Measurements from ENCODE around the gene PCNX1. TPM values are rescaled to one million over a fixed set of nuclear protein-coding genes. Genes with fewer than 3 reads are reported as not detected.
"Not testable (repeated sequence)": the region's sequence is repeated elsewhere in the genome, so short reads cannot be mapped to it uniquely, and the experiment has no call there.

The PCNX1 gene
- total and polyA plus RNA-seq, 2 donors: 16.0 to 127 TPM

DNA sequence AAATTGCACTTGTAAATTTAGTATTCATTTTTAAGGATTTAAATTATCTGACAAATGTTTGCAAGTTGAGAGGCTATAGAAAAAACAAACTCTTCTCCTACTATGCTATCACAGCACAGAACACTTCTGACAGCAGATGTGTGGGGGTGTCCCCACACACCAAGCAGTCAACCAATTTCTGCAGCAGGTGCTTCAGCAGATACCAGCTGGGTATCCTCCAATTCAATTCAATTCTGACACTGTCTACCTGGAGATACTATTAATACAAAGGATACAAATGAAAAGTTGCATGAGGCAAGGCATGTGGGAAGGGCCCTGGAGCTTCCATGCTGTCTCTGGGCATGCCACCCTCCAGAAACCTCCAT is 35.1 kb downstream of the PCNX1 start:
- H3K27ac ChIP-seq (ENCODE audit: low read depth): no peak overlapping the region
- no peaks in the 10 kb centered on the region for H3K4me1 ChIP-seq (ENCODE audit: insufficient read depth)
- no peak for DNase-seq (ENCODE audit: extremely low spot score)
- H3K36me3 ChIP-seq (ENCODE audit: insufficient read depth): no peaks in the 10 kb centered on the region
- no peak overlapping the region for H3K4me3 ChIP-seq (ENCODE audit: low read depth, low read length)

DNA sequence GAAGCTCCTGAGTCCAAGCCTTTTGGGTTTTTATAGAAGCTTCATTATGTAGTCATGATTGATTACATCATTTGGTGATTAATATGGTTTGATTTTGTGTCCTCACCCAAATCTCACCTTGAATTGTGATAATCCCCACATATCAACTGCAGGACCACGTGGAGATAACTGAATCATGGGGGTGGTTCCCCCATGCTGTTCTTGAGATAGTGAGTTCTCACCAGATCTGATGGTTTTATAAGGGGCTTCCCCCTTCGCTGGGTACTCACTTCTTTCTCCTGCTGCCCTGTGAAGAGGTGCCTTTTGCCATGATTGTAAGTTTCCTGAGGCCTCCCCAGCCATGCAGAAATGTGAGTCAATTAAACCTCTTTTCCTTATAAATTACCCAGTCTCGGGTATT is 35.5 kb downstream of the PCNX1 start:
- H3K4me1 ChIP-seq (ENCODE audit: insufficient read depth); H3K27ac ChIP-seq (ENCODE audit: low read depth); DNase-seq (ENCODE audit: extremely low spot score); H3K36me3 ChIP-seq (ENCODE audit: insufficient read depth); H3K4me3 ChIP-seq (ENCODE audit: low read depth, low read length): not testable (repeated sequence)
- 95% methylated on average over 3 of the region's 3 CpGs for WGBS

- Histone ChIP-seq H3K36me3 (ENCODE audit: insufficient read depth) (no peaks in the 10 kb centered on the region), H3K4me3 (ENCODE audit: low read depth, low read length) (no peak overlapping the region), H3K27ac (ENCODE audit: low read depth) (no peak overlapping the region), H3K4me1 (ENCODE audit: insufficient read depth) (no peaks in the 10 kb centered on the region)
- WGBS: 98% methylated on average over 1 of the region's 1 CpG
- DNase-seq (ENCODE audit: extremely low spot score): no peak
Measured at GRCh38 chr14:70943838-70944237, 36.6 kb downstream of the PCNX1 start.

GRCh38 chr14:70947739-70948138 is 40.5 kb downstream of the PCNX1 start:
- WGBS: 99% methylated on average over 8 of the region's 8 CpGs
- Histone ChIP-seq H3K4me1 (ENCODE audit: insufficient read depth) (no peaks in the 10 kb centered on the region), H3K36me3 (ENCODE audit: insufficient read depth) (no peaks in the 10 kb centered on the region), H3K4me3 (ENCODE audit: low read depth, low read length) (no peak overlapping the region), H3K27ac (ENCODE audit: low read depth) (no peak overlapping the region)
- DNase-seq (ENCODE audit: extremely low spot score): no peak

DNA sequence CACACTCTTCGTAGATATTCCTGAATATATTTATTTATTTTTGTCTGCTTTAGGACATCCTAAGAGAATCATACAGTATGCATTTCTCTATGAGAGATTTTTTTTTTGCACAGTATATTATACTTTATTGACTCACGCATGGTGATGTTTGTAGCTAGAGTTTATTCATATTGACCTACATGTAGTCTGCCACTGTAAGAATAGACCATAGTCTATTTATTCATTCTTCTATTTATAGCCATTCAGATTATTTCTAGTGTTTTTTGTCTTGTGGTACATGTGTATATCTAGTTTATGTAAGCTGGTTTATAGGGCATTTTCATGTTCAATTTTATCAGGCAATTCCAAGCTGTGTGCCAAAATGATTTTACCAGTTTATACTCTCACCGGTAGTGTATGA is 45.2 kb downstream of the PCNX1 start:
- DNase-seq (ENCODE audit: extremely low spot score): no peak
- H3K36me3 ChIP-seq (ENCODE audit: insufficient read depth): peaks cover 2% of the 10 kb centered on the region
- no peak overlapping the region for H3K27ac ChIP-seq (ENCODE audit: low read depth)
- H3K4me1 ChIP-seq (ENCODE audit: insufficient read depth): no peaks in the 10 kb centered on the region
- H3K4me3 ChIP-seq (ENCODE audit: low read depth, low read length): no peak overlapping the region
- WGBS: 83% methylated on average over 3 of the region's 3 CpGs

GRCh38 chr14:70954068-70954467 is 46.8 kb downstream of the PCNX1 start:
- no peak for DNase-seq (ENCODE audit: extremely low spot score)
- Histone ChIP-seq H3K4me3 (ENCODE audit: low read depth, low read length) (no peak overlapping the region), H3K36me3 (ENCODE audit: insufficient read depth) (peaks cover 2% of the 10 kb centered on the region), H3K4me1 (ENCODE audit: insufficient read depth) (no peaks in the 10 kb centered on the region), H3K27ac (ENCODE audit: low read depth) (no peak overlapping the region)
- 91% methylated on average over 1 of the region's 1 CpG for WGBS

GRCh38 chr14:70955543-70956480 is 48.6 kb downstream of the PCNX1 start:
- DNase-seq (ENCODE audit: extremely low spot score): no peak
- no peaks in the 10 kb centered on the region for H3K4me1 ChIP-seq (ENCODE audit: insufficient read depth)
- no peak overlapping the region for H3K4me3 ChIP-seq (ENCODE audit: low read depth, low read length)
- WGBS: 88% methylated on average over 5 of the region's 5 CpGs
- H3K36me3 ChIP-seq (ENCODE audit: insufficient read depth): peaks cover 2% of the 10 kb centered on the region
- no peak overlapping the region for H3K27ac ChIP-seq (ENCODE audit: low read depth)

- no peak for DNase-seq (ENCODE audit: extremely low spot score)
- no peaks in the 10 kb centered on the region for H3K4me1 ChIP-seq (ENCODE audit: insufficient read depth)
- WGBS: 85% methylated on average over 3 of the region's 3 CpGs
- no peak overlapping the region for H3K27ac ChIP-seq (ENCODE audit: low read depth)
- H3K4me3 ChIP-seq (ENCODE audit: low read depth, low read length): no peak overlapping the region
- H3K36me3 ChIP-seq (ENCODE audit: insufficient read depth): peaks cover 2% of the 10 kb centered on the region
Measured at GRCh38 chr14:70956511-70956910, 49.3 kb downstream of the PCNX1 start.

DNA sequence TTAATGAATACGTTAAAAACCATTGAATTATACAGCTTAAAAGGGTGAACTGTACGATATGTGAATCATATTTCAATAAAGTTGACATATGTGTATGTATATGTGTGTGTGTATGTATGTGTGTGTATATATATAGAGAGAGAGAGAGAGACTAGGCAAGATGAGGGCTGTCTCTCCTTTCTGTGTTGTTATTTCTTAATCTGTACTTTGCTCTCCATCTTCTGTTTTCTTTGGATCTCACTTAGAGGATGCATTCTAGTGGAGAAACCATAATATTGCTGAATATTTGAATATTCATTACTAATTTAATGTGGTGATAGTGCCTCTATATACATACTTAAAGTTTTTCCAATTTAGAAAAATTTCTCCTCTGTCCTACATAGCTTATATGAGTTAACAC is 50.5 kb downstream of the PCNX1 start:
- H3K4me3 ChIP-seq (ENCODE audit: low read depth, low read length): no peak overlapping the region
- DNase-seq (ENCODE audit: extremely low spot score): no peak
- no peaks in the 10 kb centered on the region for H3K4me1 ChIP-seq (ENCODE audit: insufficient read depth)
- 97% methylated on average over 2 of the region's 2 CpGs for WGBS
- H3K27ac ChIP-seq (ENCODE audit: low read depth): no peak overlapping the region
- H3K36me3 ChIP-seq (ENCODE audit: insufficient read depth): peaks cover 2% of the 10 kb centered on the region

DNA sequence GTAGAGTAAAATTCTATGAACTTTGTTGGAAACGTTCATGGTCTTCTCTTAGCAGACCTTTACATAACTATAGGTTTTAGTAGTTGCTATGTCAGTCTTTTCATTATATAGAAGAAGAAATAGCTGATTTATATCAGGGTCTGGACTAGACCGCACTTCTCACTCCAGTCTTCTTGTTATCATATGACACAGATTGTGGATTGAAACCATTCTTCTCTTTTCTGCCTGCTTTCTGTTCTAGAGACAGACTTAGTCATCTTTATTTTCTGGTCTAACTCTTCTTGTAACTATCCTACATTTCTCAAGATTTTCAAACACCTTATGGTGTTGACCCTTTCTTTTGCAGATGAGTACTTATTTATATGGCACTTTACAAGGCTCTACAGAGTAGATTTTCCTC is 55.7 kb downstream of the PCNX1 start:
- Histone ChIP-seq H3K4me3 (ENCODE audit: low read depth, low read length) (no peak overlapping the region), H3K36me3 (ENCODE audit: insufficient read depth) (peaks cover 3% of the 10 kb centered on the region), H3K4me1 (ENCODE audit: insufficient read depth) (no peaks in the 10 kb centered on the region), H3K27ac (ENCODE audit: low read depth) (no peak overlapping the region)
- WGBS: 80% methylated on average over 2 of the region's 2 CpGs
- no peak for DNase-seq (ENCODE audit: extremely low spot score)

DNA sequence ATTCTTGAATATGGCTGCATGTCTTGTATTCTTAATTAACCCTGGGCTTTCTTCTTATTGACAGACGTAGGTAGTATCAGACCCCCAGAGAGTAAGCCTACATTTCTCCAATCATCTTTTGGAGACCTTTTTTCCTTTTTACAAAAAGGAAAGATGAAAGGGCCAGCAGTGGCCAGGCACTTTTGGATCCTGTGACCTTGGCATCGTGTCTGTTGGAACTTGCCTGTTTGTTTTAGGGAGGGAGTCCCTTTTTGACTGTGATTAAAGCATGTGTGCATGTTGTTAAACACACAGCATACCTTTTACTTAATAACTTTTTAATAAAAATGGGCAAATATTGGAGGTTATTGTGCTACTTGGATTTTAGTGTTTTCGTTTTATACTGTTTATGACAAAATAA is 57.2 kb downstream of the PCNX1 start:
- Histone ChIP-seq H3K4me3 (ENCODE audit: low read depth, low read length) (no peak overlapping the region), H3K4me1 (ENCODE audit: insufficient read depth) (no peaks in the 10 kb centered on the region), H3K27ac (ENCODE audit: low read depth) (no peak overlapping the region), H3K36me3 (ENCODE audit: insufficient read depth) (peaks cover 3% of the 10 kb centered on the region)
- DNase-seq (ENCODE audit: extremely low spot score): no peak
- WGBS: 91% methylated on average over 3 of the region's 3 CpGs

GRCh38 chr14:70971560-70971959 is 64.3 kb downstream of the PCNX1 start:
- H3K27ac ChIP-seq (ENCODE audit: low read depth): no peak overlapping the region
- 54% methylated on average over 2 of the region's 2 CpGs for WGBS
- no peak for DNase-seq (ENCODE audit: extremely low spot score)
- H3K4me1 ChIP-seq (ENCODE audit: insufficient read depth): no peaks in the 10 kb centered on the region
- no peaks in the 10 kb centered on the region for H3K36me3 ChIP-seq (ENCODE audit: insufficient read depth)
- no peak overlapping the region for H3K4me3 ChIP-seq (ENCODE audit: low read depth, low read length)

GRCh38 chr14:70972107-70972976 is 65.1 kb downstream of the PCNX1 start:
- peak; percentile 67 for DNase-seq (ENCODE audit: extremely low spot score)
- no peak overlapping the region for H3K4me3 ChIP-seq (ENCODE audit: low read depth, low read length)
- WGBS: 59% methylated on average over 6 of the region's 6 CpGs
- peaks cover 2% of the 10 kb centered on the region for H3K36me3 ChIP-seq (ENCODE audit: insufficient read depth)
- H3K4me1 ChIP-seq (ENCODE audit: insufficient read depth): no peaks in the 10 kb centered on the region
- H3K27ac ChIP-seq (ENCODE audit: low read depth): no peak overlapping the region

DNA sequence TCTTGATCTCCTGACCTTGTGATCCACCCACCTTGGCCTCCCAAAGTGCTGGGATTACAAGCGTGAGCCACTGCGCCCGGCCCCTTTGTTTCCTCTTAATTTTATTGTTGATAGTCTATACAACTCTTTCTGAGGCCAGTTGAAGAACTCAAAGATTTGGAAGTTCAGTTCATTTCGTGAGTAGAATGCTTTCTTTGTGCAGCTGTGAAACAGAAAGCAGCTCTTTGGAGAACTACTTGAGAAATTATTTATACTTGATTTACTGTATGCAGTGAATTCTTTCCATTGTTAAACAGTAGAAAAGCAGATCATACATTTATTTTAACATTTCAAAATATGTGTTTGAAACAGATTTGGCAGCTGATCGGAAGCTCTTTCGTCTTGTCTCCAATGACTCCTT is 69.3 kb downstream of the PCNX1 start:
- no peak overlapping the region for H3K27ac ChIP-seq (ENCODE audit: low read depth)
- no peak overlapping the region for H3K4me3 ChIP-seq (ENCODE audit: low read depth, low read length)
- WGBS: 91% methylated on average over 6 of the region's 6 CpGs
- H3K36me3 ChIP-seq (ENCODE audit: insufficient read depth): peaks cover 2% of the 10 kb centered on the region
- no peaks in the 10 kb centered on the region for H3K4me1 ChIP-seq (ENCODE audit: insufficient read depth)
- no peak for DNase-seq (ENCODE audit: extremely low spot score)

Data from urinary bladder (tissue), 4 donors.